ENCODE measurements around the gene MAPT.

DNA sequence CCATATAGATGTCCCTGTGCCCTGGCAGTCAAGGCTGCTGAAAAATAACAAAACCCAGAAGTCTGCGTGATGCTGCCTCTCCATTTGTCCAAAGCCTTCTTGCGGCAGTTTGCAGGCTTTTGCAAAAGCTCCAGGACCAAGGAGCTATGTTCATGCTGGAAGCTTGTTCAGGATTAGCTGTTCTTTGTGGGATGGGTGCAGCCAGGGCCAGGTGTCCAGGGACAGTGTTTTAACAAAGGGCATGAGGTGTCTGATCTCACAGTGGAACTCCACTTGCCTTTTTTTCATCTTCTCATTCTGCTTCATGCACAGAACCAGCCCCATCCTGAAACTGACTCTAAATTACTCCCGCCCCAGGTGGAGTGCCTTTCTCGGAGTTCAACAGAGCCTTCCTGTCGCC, 73.0 kb downstream of the MAPT start:
- no peak for TF ChIP-seq CEBPB (IDR thresholded peaks at IDR 0.05)
- no peak for TF ChIP-seq RAD21 (IDR thresholded peaks at IDR 0.05; ENCODE audit: low read depth)

Measured in Ishikawa (cell line).